ENCODE data around the gene MED15.

- TF ChIP-seq, protein P1, sequence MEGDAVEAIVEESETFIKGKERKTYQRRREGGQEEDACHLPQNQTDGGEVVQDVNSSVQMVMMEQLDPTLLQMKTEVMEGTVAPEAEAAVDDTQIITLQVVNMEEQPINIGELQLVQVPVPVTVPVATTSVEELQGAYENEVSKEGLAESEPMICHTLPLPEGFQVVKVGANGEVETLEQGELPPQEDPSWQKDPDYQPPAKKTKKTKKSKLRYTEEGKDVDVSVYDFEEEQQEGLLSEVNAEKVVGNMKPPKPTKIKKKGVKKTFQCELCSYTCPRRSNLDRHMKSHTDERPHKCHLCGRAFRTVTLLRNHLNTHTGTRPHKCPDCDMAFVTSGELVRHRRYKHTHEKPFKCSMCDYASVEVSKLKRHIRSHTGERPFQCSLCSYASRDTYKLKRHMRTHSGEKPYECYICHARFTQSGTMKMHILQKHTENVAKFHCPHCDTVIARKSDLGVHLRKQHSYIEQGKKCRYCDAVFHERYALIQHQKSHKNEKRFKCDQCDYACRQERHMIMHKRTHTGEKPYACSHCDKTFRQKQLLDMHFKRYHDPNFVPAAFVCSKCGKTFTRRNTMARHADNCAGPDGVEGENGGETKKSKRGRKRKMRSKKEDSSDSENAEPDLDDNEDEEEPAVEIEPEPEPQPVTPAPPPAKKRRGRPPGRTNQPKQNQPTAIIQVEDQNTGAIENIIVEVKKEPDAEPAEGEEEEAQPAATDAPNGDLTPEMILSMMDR (IDR thresholded peaks at IDR 0.05) = no peak
- no peak for TF ChIP-seq POLR2A (IDR thresholded peaks at IDR 0.05)
These were observed 47.4 kb downstream of the MED15 start for GRCh38 chr22:20554824-20555223.
